NCI-H1930 (cell line): ENCODE data around the gene FOXP1.

Experiments
- DNase-seq, 2 experiments: peaks; one replicate each; lab custom pipeline; 2025; lab: John Stamatoyannopoulos, UW

FOXP1 gene

GRCh38 chr3:71586810-71587242, 3.3 kb upstream of the FOXP1 start:
- DNase-seq: no peak

GRCh38 chr3:71585887-71586809, 2.6 kb upstream of the FOXP1 start:
- DNase-seq: no peak

- DNase-seq: no peak
Observed at GRCh38 chr3:71585131-71585530, 1.6 kb upstream of the FOXP1 start.

GRCh38 chr3:71584394-71585011, 975 bp upstream of the FOXP1 start:
- DNase-seq: no peak

- no peak for DNase-seq
Observed at GRCh38 chr3:71582612-71583565, 639 bp downstream of the FOXP1 start.

GRCh38 chr3:71582036-71582611, 1.4 kb downstream of the FOXP1 start:
- no peak for DNase-seq

GRCh38 chr3:71581457-71582035, 2.0 kb downstream of the FOXP1 start:
- no peak for DNase-seq

GRCh38 chr3:71580636-71581456, 2.7 kb downstream of the FOXP1 start:
- no peak for DNase-seq

- DNase-seq: no peak
Observed at GRCh38 chr3:71579935-71580406, 3.6 kb downstream of the FOXP1 start.

- DNase-seq: no peak
Observed at GRCh38 chr3:71579326-71579934, 4.1 kb downstream of the FOXP1 start.

GRCh38 chr3:71578054-71578751, 5.3 kb downstream of the FOXP1 start:
- no peak for DNase-seq

- DNase-seq: no peak
Observed at GRCh38 chr3:71577011-71577410, 6.5 kb downstream of the FOXP1 start.

- no peak for DNase-seq
Observed at GRCh38 chr3:71575433-71575832, 8.1 kb downstream of the FOXP1 start.

- no peak for DNase-seq
Observed at GRCh38 chr3:71573181-71573580, 10.3 kb downstream of the FOXP1 start.

GRCh38 chr3:71570546-71570945, 13.0 kb downstream of the FOXP1 start:
- DNase-seq: no peak

GRCh38 chr3:71568207-71568606, 15.3 kb downstream of the FOXP1 start:
- DNase-seq: no peak

GRCh38 chr3:71566776-71567175, 16.8 kb downstream of the FOXP1 start:
- DNase-seq: no peak

- DNase-seq: no peak
Observed at GRCh38 chr3:71565976-71566375, 17.6 kb downstream of the FOXP1 start.

- DNase-seq: no peak
Observed at GRCh38 chr3:71565316-71565715, 18.2 kb downstream of the FOXP1 start.
